ENCODE data around the gene VCPKMT. TPM values are rescaled to one million over a fixed set of nuclear protein-coding genes. Genes with fewer than 3 reads are reported as not detected.

The VCPKMT gene
- polyA plus RNA-seq, 1 donor (not counting 4 experiments of a cell fraction or from before 2014, with no cell fraction given) = 9.4 TPM

GRCh38 chr14:50059763-50060616 is 56.4 kb downstream of the VCPKMT start:
- no peaks in the 10 kb centered on the region for H3K36me3 ChIP-seq (ENCODE audit: control insufficient read depth in 2 of 2, extremely low read depth in 1 of 2, insufficient read depth in 2 of 2, low read length in 2 of 2)
- peak; percentile 44 for FAIRE-seq
- no peaks in the 10 kb centered on the region for H4K20me1 ChIP-seq (ENCODE audit: control insufficient read depth, extremely low read depth, insufficient read depth, low read length)
- H3K4me3 ChIP-seq (ENCODE audit: control insufficient read depth in 2 of 3, extremely low read depth in 1 of 3, insufficient read depth in 2 of 3, low read depth in 1 of 3, low read length in 3 of 3) = peak overlapping the region in 1 of 3 experiments; percentile 14
- peak overlapping the region; percentile 76 for H3K9ac ChIP-seq (ENCODE audit: control insufficient read depth, extremely low read depth, insufficient read depth, low read length)
- H3K79me2 ChIP-seq (ENCODE audit: control insufficient read depth, insufficient read depth, low read length) = no peaks in the 10 kb centered on the region
- peak overlapping the region; percentile 46 for H2AFZ ChIP-seq (ENCODE audit: control insufficient read depth, low read length)
- dilution Hi-C loops (cut with MboI; ENCODE audit: extremely low pct_ligation_motif_present, low sequenced_read_pairs) = no loop called here
- H3K9me3 ChIP-seq (ENCODE audit: control insufficient read depth, low read depth, low read length) = no peaks in the 10 kb centered on the region
- peak overlapping the region; percentile 75 for H3K4me2 ChIP-seq (ENCODE audit: control insufficient read depth, extremely low read depth, insufficient read depth, low read depth, low read length)
- H3K9me1 ChIP-seq (ENCODE audit: control insufficient read depth, extremely low read depth, insufficient read depth, low read length) = no peaks in the 10 kb centered on the region
- H3K27ac ChIP-seq (ENCODE audit: control insufficient read depth, insufficient read depth, low read length) = peak overlapping the region; percentile 78
- no peak for DNase-seq (ENCODE audit: low read depth, low spot score)
- peaks cover 40% of the 10 kb centered on the region for H3K4me1 ChIP-seq (ENCODE audit: control insufficient read depth, extremely low read depth, insufficient read depth, low read length)
- no peak for TF ChIP-seq CTCF (optimal IDR thresholded peaks at IDR 0.05 in 1 of 3, IDR thresholded peaks at IDR 0.05 in 1 of 3, conservative IDR thresholded peaks at IDR 0.05 in 1 of 3; ENCODE audit: extremely low read depth in 1 of 3, insufficient read depth in 2 of 3, low read length in 3 of 3)
- H3K27me3 ChIP-seq (ENCODE audit: control insufficient read depth, extremely low read depth, insufficient read depth, low read length) = no peaks in the 10 kb centered on the region

Small RNA genes within 50 kb of the gene (small RNA-seq; reads per million reads assigned to genes)
- gene RF00019 (ENCODE audit: insufficient read length in 3 of 3, low read depth in 3 of 3, low replicate concordance in 1 of 3) = 0 reads per million in 3 experiments

Other genes with a start within 250 kb of the VCPKMT start
- 33.1 to 65.0 TPM (median 53.4 TPM) in 3 replicates for gene ARF6, start 223.5 kb downstream of the VCPKMT start, polyA plus RNA-seq
- gene SOS2, start 115.0 kb upstream of the VCPKMT start, polyA plus RNA-seq = 8.2 to 13.0 TPM (median 9.7 TPM) in 3 replicates
- gene L2HGDH, start 195.7 kb upstream of the VCPKMT start, polyA plus RNA-seq = 5.0 to 7.9 TPM (median 6.4 TPM) in 3 replicates
- 11.2 to 12.4 TPM (median 11.7 TPM) in 3 replicates for gene DMAC2L, start 195.8 kb upstream of the VCPKMT start, polyA plus RNA-seq